ENCODE measurements around the gene EBNA1BP2. TPM values are rescaled to one million over a fixed set of nuclear protein-coding genes. Genes with fewer than 3 reads are reported as not detected.
"Not testable (repeated sequence)": the region's sequence is repeated elsewhere in the genome, so short reads cannot be mapped to it uniquely, and the experiment has no call there.

EBNA1BP2 gene
- total and polyA plus RNA-seq, 2 donors (not counting 3 experiments of a cell fraction or from before 2014, with no cell fraction given) = 47.8 to 104 TPM

GRCh38 chr1:43121256-43121900, 50.7 kb downstream of the EBNA1BP2 start:
- no peaks in the 10 kb centered on the region for H3K36me3 ChIP-seq (ENCODE audit: control insufficient read depth in 2 of 2, extremely low read depth in 1 of 2, insufficient read depth in 2 of 2, low read length in 2 of 2)
- no peak for TF ChIP-seq MYC (IDR thresholded peaks at IDR 0.05; ENCODE audit: low read depth, low read length)
- no peak for TF ChIP-seq EZH2 (IDR thresholded peaks at IDR 0.05; ENCODE audit: borderline replicate concordance, low read depth, low read length, severe bottlenecking)
- TF ChIP-seq FOS (IDR thresholded peaks at IDR 0.05; ENCODE audit: borderline replicate concordance, insufficient read depth, low read length) = no peak
- FAIRE-seq (no peak), DNase-seq (ENCODE audit: low read depth, low spot score) (no peak)
- no peak overlapping the region for H3K4me2 ChIP-seq (ENCODE audit: insufficient read depth, low read length)
- peaks cover 5 to 10% of the 10 kb centered on the region in 2 experiments for H3K27me3 ChIP-seq (ENCODE audit: control insufficient read depth in 2 of 2, insufficient read depth in 2 of 2, low read length in 2 of 2)
- intact Hi-C loops (cut with micrococcal nuclease) = no loop called here
- ChIA-PET CTCF (no interaction called here), POLR2A (no interaction called here)
- no peaks in the 10 kb centered on the region for H4K20me1 ChIP-seq (replicated peaks; ENCODE audit: control insufficient read depth, extremely low read depth, insufficient read depth, low read length)
- no peak overlapping the region for H3K9ac ChIP-seq (replicated peaks; ENCODE audit: extremely low read depth, insufficient read depth, low read length)
- no peaks in the 10 kb centered on the region for H3K79me2 ChIP-seq (ENCODE audit: control insufficient read depth, insufficient read depth, low read length)
- H3K4me3 ChIP-seq (replicated peaks in 1 of 3; ENCODE audit: insufficient read depth in 1 of 3, low read depth in 1 of 3, low read length in 3 of 3) = no peak overlapping the region
- H3K9me1 ChIP-seq (replicated peaks; ENCODE audit: control insufficient read depth, extremely low read depth, insufficient read depth, low read length) = no peaks in the 10 kb centered on the region
- dilution Hi-C loops (cut with MboI; ENCODE audit: extremely low pct_ligation_motif_present, low sequenced_read_pairs) = no loop called here
- no peaks in the 10 kb centered on the region for H3K4me1 ChIP-seq (ENCODE audit: control insufficient read depth, extremely low read depth, insufficient read depth, low read length)
- no peak overlapping the region for H2AFZ ChIP-seq (ENCODE audit: low read depth, low read length)
- no peaks in the 10 kb centered on the region for H3K9me3 ChIP-seq (replicated peaks; ENCODE audit: control insufficient read depth, insufficient read depth, low read length)
- no peak overlapping the region for H3K27ac ChIP-seq (ENCODE audit: insufficient read depth, low read depth, low read length)
- no TSS peak for BruUV-seq (replicated peaks)

GRCh38 chr1:43119928-43120586, 52.0 kb downstream of the EBNA1BP2 start:
- dilution Hi-C loops (cut with MboI; ENCODE audit: extremely low pct_ligation_motif_present, low sequenced_read_pairs); H3K27ac ChIP-seq (ENCODE audit: insufficient read depth, low read depth, low read length); FAIRE-seq; H3K4me2 ChIP-seq (ENCODE audit: insufficient read depth, low read length); H3K79me2 ChIP-seq (ENCODE audit: control insufficient read depth, insufficient read depth, low read length); H3K9ac ChIP-seq (replicated peaks; ENCODE audit: extremely low read depth, insufficient read depth, low read length); H3K9me3 ChIP-seq (replicated peaks; ENCODE audit: control insufficient read depth, insufficient read depth, low read length); H3K9me1 ChIP-seq (replicated peaks; ENCODE audit: control insufficient read depth, extremely low read depth, insufficient read depth, low read length); CTCF ChIA-PET; H3K27me3 ChIP-seq (ENCODE audit: control insufficient read depth in 2 of 2, insufficient read depth in 2 of 2, low read length in 2 of 2); POLR2A ChIA-PET; H2AFZ ChIP-seq (ENCODE audit: low read depth, low read length); H3K36me3 ChIP-seq (ENCODE audit: control insufficient read depth in 2 of 2, extremely low read depth in 1 of 2, insufficient read depth in 2 of 2, low read length in 2 of 2); H3K4me3 ChIP-seq (replicated peaks in 1 of 3; ENCODE audit: insufficient read depth in 1 of 3, low read depth in 1 of 3, low read length in 3 of 3); DNase-seq (ENCODE audit: low read depth, low spot score); H3K4me1 ChIP-seq (ENCODE audit: control insufficient read depth, extremely low read depth, insufficient read depth, low read length); H4K20me1 ChIP-seq (replicated peaks; ENCODE audit: control insufficient read depth, extremely low read depth, insufficient read depth, low read length); intact Hi-C loops (cut with micrococcal nuclease); BruUV-seq (replicated peaks): not testable (repeated sequence)

Small RNAs within 50 kb of the gene (microRNA-seq; reads per million reads assigned to microRNA genes)
- gene MIR6733 (ENCODE audit: borderline number of aligned reads, borderline replicate concordance) = not detected

Small RNAs within 50 kb of the gene (small RNA-seq; reads per million reads assigned to genes)
- not detected for gene RNA5SP46 (ENCODE audit: insufficient read depth, insufficient read length, low read depth, low replicate concordance)

Other genes starting within 250 kb of the EBNA1BP2 start
- 38.7 and 42.2 TPM in 2 replicates for gene SLC2A1, start 213.4 kb downstream of the EBNA1BP2 start, total RNA-seq
- 46.5 and 52.5 TPM in 2 replicates for gene SLC2A1, start 213.4 kb downstream of the EBNA1BP2 start, polyA plus RNA-seq
- gene CFAP57, start within 50 bp of the EBNA1BP2 start, total RNA-seq = 0.28 and 0.88 TPM in 2 replicates
- gene CFAP57, start within 50 bp of the EBNA1BP2 start, polyA plus RNA-seq = 0.83 and 0.91 TPM in 2 replicates
- gene TMEM125, start 97.7 kb upstream of the EBNA1BP2 start, total RNA-seq = not detected in 2 replicates
- 0.06 and 0.17 TPM in 2 replicates for gene TMEM125, start 97.7 kb upstream of the EBNA1BP2 start, polyA plus RNA-seq
- not detected in 2 replicates for gene C1orf210, start 113.3 kb upstream of the EBNA1BP2 start, total RNA-seq
- gene C1orf210, start 113.3 kb upstream of the EBNA1BP2 start, polyA plus RNA-seq = not detected in 2 replicates
- gene TIE1, start 128.7 kb upstream of the EBNA1BP2 start, total RNA-seq = 562 and 620 TPM in 2 replicates
- gene TIE1, start 128.7 kb upstream of the EBNA1BP2 start, polyA plus RNA-seq = 531 and 629 TPM in 2 replicates
- 0.18 and 0.24 TPM in 2 replicates for gene MPL, start 165.5 kb upstream of the EBNA1BP2 start, total RNA-seq
- gene MPL, start 165.5 kb upstream of the EBNA1BP2 start, polyA plus RNA-seq = 0.13 and 0.14 TPM in 2 replicates
- 156 and 170 TPM in 2 replicates for gene CDC20, start 186.7 kb upstream of the EBNA1BP2 start, total RNA-seq
- gene CDC20, start 186.7 kb upstream of the EBNA1BP2 start, polyA plus RNA-seq = 129 and 130 TPM in 2 replicates
- 126 and 134 TPM in 2 replicates for gene ELOVL1, start 195.7 kb upstream of the EBNA1BP2 start, total RNA-seq
- gene ELOVL1, start 195.7 kb upstream of the EBNA1BP2 start, polyA plus RNA-seq = 303 and 353 TPM in 2 replicates
- gene MED8, start 217.5 kb upstream of the EBNA1BP2 start, total RNA-seq = 41.9 and 45.6 TPM in 2 replicates
- gene MED8, start 217.5 kb upstream of the EBNA1BP2 start, polyA plus RNA-seq = 15.9 and 19.6 TPM in 2 replicates
- 49.9 and 50.3 TPM in 2 replicates for gene SZT2, start 217.6 kb upstream of the EBNA1BP2 start, total RNA-seq
- 11.4 TPM in 2 replicates for gene SZT2, start 217.6 kb upstream of the EBNA1BP2 start, polyA plus RNA-seq